ENCODE measurements around the gene HOXC4.
"Not testable (repeated sequence)": the region's sequence is repeated elsewhere in the genome, so short reads cannot be mapped to it uniquely, and the experiment has no call there.

Gene HOXC4

DNA sequence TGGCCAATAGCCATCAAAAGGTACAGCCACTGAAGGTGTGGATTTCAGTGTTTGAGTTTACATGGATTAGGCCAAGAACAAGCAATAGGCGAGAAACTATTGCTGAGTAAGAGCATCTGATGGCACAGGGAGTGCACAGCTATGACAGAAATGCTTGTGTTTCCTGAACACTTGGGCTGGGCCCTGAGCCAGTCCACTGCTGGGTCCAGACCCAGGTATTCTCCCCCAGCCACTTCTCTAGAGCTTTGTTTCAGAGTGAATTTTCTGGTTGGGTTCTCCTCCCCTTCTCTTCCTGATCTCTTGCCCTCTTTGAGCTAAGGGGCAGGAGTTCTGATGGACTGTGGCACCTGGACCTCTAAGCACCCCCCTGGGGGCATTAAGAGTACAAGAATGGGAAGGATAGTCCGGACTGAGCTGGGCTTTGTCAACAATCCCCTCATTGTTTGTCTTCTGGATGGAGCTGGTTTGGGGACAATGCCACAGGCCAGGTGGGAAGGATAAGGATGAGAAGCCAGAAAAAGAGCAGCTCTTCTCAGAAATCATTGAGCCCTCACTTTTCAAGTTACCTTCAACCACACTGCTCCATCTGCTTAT lies 12.4 kb upstream of the HOXC4 start:
- no peak for DNase-seq (ENCODE audit: low spot score)

DNA sequence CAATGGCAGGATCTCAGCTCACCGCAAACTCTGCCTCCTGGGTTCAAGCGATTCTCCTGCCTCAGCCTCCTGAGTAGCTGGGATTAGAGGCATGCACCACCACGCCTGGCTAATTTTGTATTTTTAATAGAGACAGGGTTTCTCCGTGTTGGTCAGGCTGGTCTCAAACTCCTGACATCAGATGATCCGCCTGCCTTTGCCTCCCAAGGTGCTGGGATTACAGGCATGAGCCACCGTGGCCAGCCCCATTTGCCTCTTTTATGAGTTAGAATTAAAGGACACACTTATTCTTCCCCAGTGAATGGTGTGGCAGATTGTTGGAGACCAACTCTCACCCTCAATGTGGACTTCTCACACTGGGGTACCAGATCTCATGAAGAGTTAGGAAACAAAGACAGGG lies 11.6 kb upstream of the HOXC4 start:
- not testable (repeated sequence) for DNase-seq (ENCODE audit: low spot score)

DNA sequence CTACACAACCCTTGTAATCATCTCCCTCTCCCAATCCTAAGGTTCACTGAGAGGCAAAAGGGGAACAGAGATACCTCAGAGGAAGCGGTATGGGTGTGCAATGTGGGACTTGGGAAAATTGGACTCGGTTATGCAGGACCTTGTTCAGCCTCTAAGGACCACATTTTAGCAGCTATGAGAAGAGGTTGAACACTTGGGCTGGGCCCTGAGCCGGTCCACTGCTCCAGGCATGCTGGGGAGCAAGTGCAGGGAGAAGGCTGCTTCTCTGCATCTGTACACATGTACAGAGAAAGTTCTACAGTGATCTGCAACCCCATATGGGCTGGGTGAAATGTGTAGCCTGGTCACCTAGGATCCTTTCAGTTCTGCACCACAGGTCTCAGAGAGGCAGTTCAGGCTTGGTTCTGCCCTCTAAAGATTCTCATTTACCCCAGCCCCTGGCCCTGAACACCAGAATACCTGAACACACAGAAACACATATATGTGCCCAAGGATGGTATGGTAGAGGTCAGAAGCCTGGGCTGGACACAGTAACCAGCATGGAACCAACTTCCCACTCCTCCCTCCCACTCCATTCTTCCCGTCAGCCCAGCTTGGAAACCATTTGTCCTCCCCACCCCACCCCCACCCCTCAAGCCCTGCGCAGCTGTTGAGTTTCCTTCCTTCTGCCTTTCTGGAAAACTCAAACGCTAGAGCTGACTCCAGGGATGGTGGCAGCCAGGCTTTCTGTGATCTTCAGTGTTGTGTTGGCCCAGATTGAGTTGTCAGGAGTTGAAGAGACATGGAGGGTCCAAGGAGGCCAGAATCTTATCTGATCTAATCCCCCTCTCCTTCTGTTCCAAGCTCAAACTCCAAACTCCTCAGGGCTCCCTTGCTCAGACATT lies 10.4 kb upstream of the HOXC4 start:
- no peak for DNase-seq (ENCODE audit: low spot score)

DNA sequence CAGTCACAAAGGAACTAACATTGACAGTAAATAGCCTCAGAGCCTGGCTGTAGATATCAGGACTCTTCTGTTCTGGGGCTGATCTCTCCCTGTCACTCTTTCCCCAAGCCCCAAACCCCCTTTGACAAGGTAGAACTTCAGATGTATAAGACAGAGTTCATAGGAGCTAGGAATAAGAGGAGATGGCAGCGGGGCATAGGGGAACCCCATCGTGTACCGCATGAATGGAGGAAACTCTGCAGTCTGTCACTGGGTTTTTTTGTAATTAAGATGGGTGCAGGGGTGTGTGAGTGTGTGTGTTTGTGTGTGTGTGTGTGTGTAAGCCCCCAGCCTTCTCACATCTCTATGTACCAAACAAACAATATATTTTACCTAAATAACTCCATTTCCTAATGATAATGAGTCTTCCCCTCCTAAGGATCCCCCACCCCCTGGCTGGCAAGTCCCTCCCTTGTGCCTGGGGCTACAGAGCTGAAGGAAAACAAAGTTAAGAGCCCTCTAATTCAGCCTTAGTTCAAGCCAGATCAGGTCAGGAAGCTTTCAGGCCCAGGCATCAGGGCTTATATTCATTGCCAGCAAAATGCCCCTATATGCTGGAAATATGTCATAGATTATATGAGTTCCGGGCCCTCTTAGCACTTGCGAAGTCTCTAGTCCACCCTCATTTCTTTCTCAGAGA lies 9.1 kb upstream of the HOXC4 start:
- no peak for DNase-seq (ENCODE audit: low spot score)

DNA sequence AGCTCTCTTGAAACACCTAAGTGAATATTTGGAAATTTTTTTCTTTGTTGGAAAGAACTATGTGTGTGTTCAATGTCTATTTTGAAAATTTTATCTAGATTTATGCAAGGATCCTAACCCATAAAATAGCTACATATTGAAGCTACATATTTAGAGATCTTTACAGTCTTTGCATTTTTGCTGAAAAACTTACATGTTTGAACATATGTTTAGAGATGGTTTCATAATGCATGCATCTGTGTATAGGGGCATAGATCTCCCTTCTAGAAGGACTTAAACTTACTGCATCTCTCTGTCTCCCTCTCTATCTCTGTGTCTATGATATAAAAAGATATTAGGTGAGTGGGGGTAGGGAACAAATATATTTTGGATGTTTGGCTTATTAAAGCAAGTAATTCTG lies 8.2 kb upstream of the HOXC4 start:
- DNase-seq (ENCODE audit: low spot score) = no peak

DNA sequence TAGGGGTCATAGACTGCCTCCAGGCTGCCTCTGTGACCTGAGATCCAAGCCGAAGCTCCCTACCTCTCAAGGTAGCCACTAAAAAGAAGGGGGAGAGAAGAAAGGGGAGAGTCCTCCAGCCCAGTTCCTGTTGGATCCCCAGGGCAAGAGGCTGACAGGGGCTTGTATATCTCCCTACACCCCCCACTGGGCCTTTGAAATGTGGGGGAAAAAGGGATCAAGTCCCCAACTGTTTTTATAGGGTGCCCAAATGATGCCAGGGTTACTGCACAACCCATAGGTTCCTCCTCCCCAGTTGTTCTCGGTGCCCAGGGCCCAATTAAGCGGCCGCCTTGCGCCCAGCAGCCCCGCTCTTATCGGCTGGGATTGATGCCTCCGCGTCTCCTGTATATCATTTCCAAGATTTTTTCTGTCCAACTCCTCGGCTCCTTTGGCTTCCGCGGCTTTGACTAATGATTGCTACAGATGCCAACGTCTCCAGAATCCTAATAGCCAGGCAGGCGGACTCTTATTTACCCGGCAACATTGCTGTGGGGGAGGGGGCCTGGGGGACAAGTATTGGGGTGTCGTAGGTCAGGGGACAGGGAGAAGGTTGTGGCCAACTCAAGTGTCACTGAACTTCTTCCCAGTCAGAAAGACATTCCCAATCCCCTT lies 7.6 kb upstream of the HOXC4 start:
- no peak for DNase-seq (ENCODE audit: low spot score)

DNA sequence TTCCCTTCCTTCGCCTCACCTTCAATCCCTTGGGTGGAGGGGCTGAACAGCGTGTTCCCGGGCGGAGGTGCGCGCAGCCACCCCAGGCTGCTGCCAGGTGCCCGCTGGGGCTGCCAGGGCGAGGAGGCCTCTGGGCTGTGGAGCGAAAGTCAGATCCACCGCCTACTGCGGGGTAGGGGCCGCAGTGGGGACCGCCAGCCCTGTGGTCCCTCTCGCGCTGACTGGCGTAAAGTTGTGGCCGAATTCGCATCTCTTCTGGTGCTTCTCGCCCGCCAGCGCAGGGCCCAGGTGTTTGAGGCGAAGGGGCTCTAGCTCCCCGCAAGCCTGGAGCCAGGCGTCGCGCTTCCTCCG lies 6.9 kb upstream of the HOXC4 start:
- no peak for DNase-seq (ENCODE audit: low spot score)

DNA sequence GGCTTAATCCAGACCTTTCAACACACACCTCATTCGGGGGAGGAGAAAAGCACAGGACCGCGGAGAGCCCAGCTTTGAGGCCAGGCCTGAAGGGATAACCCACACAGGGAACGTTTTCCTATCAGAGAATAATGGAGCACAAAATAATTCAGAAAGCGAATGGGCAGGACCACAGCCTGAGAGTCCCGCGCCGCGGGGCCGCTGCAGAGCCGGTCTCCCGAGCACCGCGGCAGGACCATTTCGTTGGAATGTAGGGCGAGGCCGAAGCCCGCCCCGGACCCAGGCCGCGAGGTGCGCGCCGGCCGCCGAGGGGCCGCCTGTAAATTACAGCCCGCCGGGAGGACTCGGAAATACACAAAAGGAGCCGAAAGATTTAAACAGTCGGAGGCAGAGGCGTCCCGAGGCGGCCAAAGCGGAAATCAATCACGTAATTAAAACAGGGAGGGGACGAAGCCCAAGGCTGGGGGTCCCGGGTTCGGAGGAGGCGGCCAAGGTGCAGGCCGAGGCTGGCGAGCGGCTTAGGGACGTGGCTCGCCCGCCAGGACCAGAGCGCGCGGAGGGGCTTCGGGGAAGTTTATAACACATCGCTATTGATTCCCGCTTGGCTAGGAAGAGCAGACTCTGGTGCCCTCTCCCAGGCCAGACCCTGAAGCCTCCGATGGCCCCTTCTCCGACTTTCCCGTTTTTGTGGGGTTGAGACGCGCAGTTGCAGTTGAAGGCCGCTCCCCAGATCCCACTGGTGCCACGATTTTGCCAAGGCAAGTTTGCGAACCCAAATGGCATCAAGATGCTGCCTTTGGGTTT lies 6.3 kb upstream of the HOXC4 start:
- no peak for DNase-seq (ENCODE audit: low spot score)

DNA sequence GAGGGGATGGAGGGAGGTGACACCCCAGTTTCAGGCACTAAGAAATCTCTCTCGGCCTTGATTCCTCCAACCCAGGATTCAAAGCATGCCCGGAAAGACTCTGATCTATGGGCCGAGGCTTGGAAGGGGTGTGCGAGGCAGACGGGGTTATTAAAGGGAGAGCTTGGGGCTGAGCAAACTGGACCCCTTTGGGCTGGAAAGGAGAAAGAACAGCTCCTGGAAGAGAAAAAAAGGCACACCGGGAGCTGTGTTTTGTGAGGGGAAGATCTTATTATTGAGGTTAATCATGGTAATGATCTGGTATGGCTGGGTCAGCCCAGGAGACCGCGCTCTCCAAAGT lies 5.7 kb upstream of the HOXC4 start:
- DNase-seq (ENCODE audit: low spot score) = no peak

DNA sequence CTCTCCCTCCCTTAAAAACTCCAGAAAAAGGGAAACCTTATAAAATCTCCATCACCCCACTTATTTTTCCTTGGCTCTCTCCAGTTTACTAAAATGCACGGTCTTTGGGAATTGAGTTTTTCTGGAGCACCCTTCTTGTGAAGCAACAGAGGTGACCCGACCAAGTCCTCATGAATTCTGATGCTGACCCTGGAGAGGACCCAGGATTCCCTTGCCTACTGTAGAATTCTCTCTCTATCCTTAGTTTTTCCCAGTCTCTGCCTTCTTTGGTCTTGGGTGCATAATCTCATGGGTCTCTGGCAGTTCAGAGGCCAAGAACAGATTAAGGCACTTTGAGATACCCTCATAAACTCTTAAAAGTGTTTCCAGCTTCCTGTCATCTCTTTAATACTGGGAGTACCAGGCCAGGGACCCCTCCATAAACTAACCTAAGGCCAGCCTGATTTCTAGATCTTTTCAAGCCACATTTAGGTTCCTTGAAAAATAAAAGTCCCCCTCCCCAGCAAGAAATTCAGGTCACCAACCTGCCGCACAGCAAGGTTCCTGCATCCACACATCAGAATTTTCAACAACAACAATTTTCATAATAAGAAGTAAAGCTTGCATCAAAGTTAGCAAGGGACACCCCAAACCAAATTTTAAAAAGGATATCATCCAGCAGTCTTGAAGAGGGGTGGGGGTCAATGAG lies 5.1 kb upstream of the HOXC4 start:
- DNase-seq (ENCODE audit: low spot score) = no peak

DNA sequence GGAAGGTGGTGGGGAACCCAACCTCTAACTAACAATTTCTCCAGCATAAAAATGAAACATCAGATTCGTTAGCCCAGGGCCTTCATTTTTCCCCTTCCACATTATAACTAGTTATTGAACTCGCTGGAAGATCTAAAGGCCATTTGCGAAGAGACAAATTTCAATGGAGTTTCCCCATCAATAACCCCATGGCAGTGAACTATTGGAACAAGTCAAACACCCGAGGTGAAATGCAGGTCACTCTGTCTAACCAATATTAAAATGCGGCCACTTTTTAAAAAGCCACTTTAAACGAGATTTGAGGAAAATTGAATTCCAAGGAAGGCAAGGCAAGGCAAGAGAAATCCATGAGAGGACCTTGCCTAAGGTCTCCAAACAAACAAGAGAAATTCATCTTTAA lies 4.5 kb upstream of the HOXC4 start:
- DNase-seq (ENCODE audit: low spot score) = no peak

DNA sequence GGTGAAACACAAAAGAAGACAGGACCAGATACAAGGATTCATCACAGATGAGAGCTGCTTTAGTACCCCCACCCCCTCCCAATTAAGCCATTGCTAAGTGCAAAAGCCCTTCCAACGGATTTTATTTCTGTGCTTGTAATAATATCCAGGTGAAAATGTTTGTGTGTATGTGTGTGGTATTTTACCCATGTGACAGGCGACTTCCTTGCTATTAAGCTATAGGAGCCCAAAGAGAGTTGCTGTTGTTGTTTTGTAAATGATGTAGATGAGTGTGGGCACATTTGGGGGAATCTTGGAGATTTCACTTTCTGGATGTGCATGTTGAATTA lies 3.2 kb upstream of the HOXC4 start:
- no peak for DNase-seq (ENCODE audit: low spot score)

DNA sequence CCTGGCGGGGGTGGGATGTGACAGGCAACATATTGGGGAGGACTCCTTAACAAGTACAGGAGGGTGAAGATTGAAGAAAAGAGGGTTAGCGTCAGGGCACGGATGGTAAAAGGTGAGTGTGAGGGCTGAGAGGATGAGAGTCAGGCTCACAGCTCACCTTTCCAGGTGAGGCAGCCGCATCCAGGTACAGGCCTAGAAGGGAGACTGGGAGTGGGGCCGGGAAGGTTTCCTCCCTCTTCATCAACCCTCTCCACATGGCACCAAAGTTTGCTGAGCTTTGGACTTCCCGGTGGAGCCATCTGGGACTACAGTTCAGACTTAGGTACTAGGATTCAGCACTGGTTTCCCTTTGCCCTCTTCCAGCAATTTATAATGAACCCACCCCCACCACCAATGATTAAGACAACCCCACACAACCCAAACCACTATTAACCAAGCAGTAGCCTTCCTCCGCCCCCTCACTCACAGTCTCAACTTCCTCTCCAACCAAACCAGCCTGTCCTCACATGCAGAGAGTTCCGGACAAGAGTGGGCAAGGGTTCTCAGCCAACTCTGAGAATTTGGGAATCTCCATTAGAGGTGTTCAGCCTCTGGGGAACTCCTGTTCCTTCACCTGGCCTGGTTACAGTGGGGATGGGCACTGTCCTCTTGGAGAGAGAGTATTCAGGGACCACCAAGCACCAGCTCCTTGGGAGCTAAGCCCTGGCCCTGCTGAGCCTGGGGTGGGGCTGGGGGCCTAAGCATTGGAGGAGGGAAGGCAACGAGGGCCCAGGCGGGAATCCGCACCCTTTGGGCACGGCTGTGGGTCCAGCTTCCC lies 2.4 kb upstream of the HOXC4 start:
- DNase-seq (ENCODE audit: low spot score) = no peak

DNA sequence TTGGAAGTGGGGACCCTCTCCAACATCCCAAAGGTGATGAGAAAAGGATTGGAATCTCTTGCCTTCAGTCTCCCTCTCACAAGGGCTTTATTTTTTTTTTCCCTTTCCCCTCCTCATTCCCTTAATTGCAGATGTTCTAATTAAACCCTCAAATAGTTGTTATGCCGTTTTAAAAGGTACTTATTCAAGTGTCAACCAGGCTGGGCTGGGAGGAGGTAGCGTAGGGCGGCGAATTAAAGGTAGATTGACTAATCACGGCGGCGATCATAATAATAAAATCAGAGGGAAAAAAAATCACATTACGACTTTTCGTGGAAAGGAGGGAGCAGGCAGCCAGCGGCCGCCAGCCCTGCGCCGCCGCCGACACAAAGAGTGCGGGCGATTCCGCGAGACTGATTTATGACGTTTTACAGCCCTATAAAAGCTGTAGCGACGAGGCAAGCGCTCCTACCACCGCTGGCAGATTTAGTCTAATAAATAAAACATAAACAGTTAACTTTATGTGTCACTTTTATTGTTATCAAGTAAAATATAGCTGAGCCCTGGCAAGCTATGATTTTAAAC lies 1.7 kb upstream of the HOXC4 start:
- no peak for DNase-seq (ENCODE audit: low spot score)

DNA sequence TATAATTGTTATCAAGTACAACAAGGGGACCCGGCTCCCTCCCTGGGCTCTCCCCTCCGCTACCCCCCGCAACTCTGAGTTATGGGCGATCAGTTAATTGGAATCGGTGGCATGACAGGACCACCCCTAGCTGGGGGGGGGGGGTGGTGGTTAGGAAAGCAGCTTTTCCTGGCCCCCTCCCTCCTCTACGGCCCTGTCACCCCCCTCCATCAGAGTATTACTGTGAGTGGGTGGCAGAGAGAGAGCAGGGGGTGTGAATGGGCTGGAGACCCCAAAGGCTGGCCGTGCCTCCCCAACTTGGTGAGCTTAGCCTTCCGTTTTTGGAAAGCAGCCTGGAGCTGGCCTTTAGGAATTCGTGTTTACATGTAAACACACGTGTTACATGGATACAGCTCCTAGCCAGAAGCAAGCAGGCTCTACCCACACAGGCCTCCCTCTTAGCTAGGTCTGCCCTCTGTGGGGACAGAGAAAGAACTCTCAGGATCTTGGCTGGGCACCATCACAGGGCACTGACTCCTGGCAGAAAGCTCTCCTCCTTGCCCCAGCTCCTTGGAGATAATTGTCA lies 1.1 kb upstream of the HOXC4 start:
- DNase-seq (ENCODE audit: low spot score) = no peak

DNA sequence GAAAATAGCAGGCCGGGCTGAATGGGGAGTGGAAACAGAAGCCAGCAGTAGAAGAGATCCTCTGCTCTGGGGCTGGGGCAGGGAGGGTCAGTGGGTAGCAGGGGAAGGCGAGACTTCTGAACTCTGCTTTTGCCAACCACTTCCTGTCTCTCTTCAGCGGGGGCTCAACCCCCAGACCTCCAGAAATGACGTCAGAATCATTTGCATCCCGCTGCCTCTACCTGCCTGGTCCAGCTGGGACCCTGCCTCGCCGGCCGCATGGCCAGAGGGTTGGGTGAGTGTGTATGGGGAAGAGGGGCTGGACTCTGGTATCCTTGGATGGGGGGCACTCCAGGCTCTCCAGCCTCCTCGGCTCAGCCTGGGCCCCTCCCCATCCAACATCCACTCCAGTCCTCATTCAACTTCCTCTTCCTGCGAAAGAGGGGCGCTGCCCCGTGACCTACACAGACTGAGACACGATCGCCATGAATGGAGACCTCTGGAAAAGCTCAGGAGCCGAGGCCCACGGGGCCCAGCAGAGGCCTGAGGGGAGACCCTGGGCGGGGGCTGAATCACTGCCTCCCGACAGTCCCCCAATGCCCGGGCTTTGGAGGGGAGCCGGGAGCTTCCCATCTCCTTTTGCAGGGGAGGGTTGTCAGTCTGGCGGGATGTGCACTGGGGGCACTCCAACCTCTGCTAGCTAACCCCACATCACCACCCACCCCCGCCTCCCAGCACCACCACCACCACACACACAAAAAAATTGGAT lies 458 bp upstream of the HOXC4 start:
- no peak for DNase-seq (ENCODE audit: low spot score)

DNA sequence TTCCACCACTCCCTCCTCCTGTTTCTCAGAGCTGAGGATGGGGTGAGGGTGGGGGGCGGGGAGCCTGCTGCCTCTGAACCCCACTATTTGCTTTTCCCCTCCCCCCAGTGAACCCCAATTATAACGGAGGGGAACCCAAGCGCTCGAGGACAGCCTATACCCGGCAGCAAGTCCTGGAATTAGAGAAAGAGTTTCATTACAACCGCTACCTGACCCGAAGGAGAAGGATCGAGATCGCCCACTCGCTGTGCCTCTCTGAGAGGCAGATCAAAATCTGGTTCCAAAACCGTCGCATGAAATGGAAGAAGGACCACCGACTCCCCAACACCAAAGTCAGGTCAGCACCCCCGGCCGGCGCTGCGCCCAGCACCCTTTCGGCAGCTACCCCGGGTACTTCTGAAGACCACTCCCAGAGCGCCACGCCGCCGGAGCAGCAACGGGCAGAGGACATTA lies 1.1 kb downstream of the HOXC4 start:
- DNase-seq (ENCODE audit: low spot score) = no peak

DNA sequence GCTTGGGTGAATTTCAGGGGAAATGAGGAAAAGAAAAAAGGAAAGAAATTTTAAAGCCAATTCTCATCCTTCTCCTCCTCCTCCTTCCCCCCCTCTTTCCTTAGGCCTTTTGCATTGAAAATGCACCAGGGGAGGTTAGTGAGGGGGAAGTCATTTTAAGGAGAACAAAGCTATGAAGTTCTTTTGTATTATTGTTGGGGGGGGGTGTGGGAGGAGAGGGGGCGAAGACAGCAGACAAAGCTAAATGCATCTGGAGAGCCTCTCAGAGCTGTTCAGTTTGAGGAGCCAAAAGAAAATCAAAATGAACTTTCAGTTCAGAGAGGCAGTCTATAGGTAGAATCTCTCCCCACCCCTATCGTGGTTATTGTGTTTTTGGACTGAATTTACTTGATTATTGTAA lies 1.9 kb downstream of the HOXC4 start:
- DNase-seq (ENCODE audit: low spot score) = no peak

DNA sequence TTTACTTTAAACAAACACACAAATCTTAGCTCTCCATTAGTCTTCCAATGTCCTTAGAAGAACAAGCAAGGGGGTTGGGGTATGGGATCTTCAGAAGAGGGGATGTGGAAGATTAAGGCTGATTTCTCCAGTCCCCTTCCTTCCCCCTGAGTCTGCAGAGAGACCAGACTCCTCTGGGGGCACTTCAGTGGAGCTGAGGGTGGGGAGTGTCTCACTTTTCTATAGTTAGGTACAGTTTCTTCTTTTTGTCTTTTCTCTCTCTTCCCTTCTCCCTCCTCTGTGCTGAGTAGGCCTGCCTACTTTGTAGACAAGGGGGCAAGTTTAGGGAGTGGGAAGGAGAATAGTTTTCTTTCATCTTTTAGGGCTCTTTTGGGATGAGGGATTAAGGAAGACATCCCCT lies 2.5 kb downstream of the HOXC4 start:
- DNase-seq (ENCODE audit: low spot score) = no peak
